ENCODE results near the gene TMEM245.
A peak's percentile ranks its signal among the peaks of the same experiment; 100 is the strongest.

TMEM245 gene

GRCh38 chr9:109119439-109120203 is at the start of gene TMEM245 (continued):
- TF ChIP-seq ZNF571 (tag by site-specific recombination; IDR thresholded peaks at IDR 0.05) (no peak), ZNF202 (tag by site-specific recombination; IDR thresholded peaks at IDR 0.05; ENCODE audit: borderline replicate concordance) (no peak), ZNF140 (tag by site-specific recombination; IDR thresholded peaks at IDR 0.05) (no peak), ZNF366 (tag by site-specific recombination; conservative IDR thresholded peaks at IDR 0.05) (no peak; the same call in 1 of the 2 replicates), KLF7 (tag by site-specific recombination; IDR thresholded peaks at IDR 0.05; ENCODE audit: borderline replicate concordance) (peak; percentile 49; the same call in 1 of the 2 replicates), ZIC2 (tag by site-specific recombination; IDR thresholded peaks at IDR 0.05) (0 out of 2 replicates have a peak, but pooled peaks have one; percentile 21), ZBTB8A (tag by site-specific recombination; IDR thresholded peaks at IDR 0.05) (peak; percentile 37; the same call in 1 of the 2 replicates), GLIS2 (tag by site-specific recombination; IDR thresholded peaks at IDR 0.05) (peak; percentile 88), ZBTB26 (tag by site-specific recombination; optimal IDR thresholded peaks at IDR 0.05) (peak; percentile 83), ZNF23 (tag by site-specific recombination; IDR thresholded peaks at IDR 0.05; ENCODE audit: borderline replicate concordance) (no peak), KLF16 (tag by site-specific recombination; IDR thresholded peaks at IDR 0.05) (peak; percentile 77; the same call in 1 of the 2 replicates), ZSCAN18 (tag by site-specific recombination; IDR thresholded peaks at IDR 0.05) (no peak), KLF9 (tag by site-specific recombination; IDR thresholded peaks at IDR 0.05; ENCODE audit: low read depth) (0 out of 2 replicates have a peak, but pooled peaks have one; percentile 6), ZNF398 (tag by site-specific recombination; IDR thresholded peaks at IDR 0.05) (peak; percentile 85), SP3 (tag by site-specific recombination; IDR thresholded peaks at IDR 0.05) (peak; percentile 96), ZNF768 (tag by site-specific recombination; IDR thresholded peaks at IDR 0.05) (0 out of 2 replicates have a peak, but pooled peaks have one; percentile 30), SCRT2 (tag by site-specific recombination; IDR thresholded peaks at IDR 0.05) (peak; percentile 36; the same call in 1 of the 2 replicates), ZXDB (tag by site-specific recombination; IDR thresholded peaks at IDR 0.05) (peak; percentile 80), KLF1 (tag by site-specific recombination; IDR thresholded peaks at IDR 0.05) (peak; percentile 42; the same call in 1 of the 2 replicates), ZFHX2 (tag by site-specific recombination; conservative IDR thresholded peaks at IDR 0.05) (peak; percentile 91), ZNF341 (tag by site-specific recombination; IDR thresholded peaks at IDR 0.05; ENCODE audit: low read depth) (peak; percentile 60), YY2 (tag by site-specific recombination; IDR thresholded peaks at IDR 0.05) (0 out of 2 replicates have a peak, but pooled peaks have one; percentile 45), ZNF76 (tag by site-specific recombination; IDR thresholded peaks at IDR 0.05; ENCODE audit: borderline replicate concordance, low read depth) (peak; percentile 97), PRDM1 (tag by site-specific recombination; IDR thresholded peaks at IDR 0.05) (no peak), ATF2 (tag by site-specific recombination; IDR thresholded peaks at IDR 0.05; ENCODE audit: low read depth) (no peak), ZBTB20 (tag by site-specific recombination; IDR thresholded peaks at IDR 0.05) (no peak)
